GOT3 (cell line): ENCODE measurements around the gene FABP2.
"Not testable (repeated sequence)": the region's sequence is repeated elsewhere in the genome, so short reads cannot be mapped to it uniquely, and the experiment has no call there.

Experiments
- DNase-seq: peaks from one replicate; lab custom pipeline; 2025; ENCODE audit warnings: mixed read lengths; lab: John Stamatoyannopoulos, UW

FABP2 gene

GRCh38 chr4:119310826-119311225 lies 11.1 kb downstream of the FABP2 start:
- DNase-seq = no peak

- no peak for DNase-seq
Measured at GRCh38 chr4:119307606-119308005, 14.3 kb downstream of the FABP2 start.

DNA sequence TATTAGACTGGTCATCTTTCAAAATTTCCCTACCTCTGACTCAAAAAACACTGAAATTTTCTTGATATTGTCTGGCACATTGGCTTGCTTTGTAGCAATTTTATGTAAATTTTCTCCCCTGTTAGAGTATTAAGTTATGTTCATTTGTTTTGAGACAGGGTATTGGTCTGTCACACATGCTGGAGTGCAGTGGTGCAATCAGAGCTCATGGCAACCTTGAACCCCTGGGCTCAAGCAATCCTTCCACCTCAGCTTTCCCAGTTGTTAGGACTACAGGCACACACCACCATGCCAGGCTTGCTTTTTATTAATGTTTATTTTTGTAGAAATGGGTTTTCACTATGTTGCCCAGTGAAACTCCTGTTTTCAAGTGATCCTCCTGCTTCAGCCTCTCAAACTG lies 17.5 kb downstream of the FABP2 start:
- DNase-seq = no peak

DNA sequence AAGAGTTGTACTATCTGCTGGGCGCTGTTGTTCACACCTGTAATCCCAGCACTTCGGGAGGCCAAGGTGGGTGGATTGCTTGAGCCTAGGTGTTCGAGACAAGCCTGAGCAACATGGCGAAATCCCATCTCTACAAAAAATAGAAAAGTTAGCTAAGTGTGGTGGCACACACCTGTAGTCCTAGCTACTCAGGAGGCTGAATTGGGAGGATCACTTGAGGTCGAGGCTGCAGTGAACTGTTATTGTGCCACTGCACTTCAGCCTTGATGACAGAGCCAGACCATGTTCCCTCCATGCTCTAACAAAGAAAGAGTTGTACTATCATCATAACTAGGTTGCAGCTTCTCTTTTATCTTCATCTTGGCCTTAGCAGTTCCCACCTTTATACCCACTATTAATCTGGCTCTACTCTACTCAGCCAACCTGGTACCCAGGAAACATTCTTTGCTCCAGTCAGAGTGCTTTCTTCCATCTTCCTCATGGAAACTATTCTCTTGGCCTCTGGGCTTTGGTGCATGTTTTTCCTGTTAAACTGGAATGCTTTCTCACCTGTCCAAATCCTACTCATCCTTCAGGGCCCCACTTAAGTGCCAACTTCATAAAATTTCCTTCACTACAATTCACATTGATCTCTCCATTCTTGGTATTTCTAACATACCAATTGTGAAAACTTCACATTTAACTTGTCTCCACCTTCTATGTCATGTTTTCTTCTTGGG lies 18.2 kb downstream of the FABP2 start:
- DNase-seq = no peak

GRCh38 chr4:119302073-119302832 lies 19.7 kb downstream of the FABP2 start:
- DNase-seq = no peak

DNA sequence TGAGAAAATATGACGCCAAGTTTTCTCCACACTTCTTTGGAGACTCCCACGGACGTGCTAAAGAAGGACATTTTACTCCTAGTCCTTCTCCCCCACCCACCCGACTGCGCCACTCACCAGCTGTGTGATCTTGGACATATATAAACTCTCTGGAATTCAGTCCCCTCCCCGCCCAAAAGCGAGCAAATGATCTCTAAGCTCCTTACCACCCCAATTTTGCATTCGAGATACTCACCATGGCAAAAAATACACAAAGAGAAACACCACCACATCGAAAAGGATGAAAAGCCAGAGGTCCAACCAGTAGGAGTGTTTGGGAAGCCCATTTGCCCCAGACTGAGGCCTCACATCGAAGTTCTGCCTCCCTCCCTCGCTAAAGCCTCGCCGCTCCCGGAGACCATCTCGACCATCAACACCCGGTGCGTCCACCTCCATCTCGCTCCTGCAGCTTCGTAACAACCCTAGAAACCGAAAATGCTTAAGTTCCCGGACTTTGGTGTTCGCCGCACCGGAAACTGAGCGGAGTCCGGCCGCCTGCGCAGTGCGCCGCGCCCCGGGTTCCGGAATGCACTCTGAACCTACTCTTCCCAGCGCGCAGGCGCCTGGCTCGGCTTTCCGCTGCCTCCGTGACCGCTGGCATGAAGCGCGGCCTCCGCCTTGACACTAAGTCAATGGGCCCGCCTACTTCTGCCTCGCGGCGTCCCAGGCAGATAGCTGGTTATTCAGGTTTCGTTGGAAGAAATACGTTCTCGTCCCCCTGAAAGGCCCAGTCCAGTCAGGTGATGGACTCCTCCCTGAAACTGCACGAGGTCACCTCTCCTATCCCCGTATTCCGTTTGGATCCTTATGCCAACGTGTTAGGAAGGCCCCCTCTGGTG lies 21.6 kb downstream of the FABP2 start:
- DNase-seq = no peak

DNA sequence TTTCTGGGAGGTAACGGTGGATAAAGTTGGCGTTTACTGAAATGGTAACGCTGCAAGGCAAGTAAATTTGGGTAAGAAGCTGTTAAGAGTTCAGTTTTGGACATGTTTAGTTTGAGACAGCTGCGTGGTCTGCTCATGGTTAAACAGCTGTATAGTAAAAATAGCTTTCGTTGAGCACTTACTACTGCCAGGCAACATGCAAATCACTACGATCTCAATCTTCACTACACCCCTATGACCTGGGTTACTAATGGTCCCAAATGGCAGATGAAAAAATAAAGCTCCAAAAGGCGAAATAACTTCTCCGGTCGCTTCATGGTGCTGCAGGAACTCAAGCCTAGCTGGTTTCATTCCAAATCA lies 22.2 kb downstream of the FABP2 start:
- DNase-seq = no peak

DNA sequence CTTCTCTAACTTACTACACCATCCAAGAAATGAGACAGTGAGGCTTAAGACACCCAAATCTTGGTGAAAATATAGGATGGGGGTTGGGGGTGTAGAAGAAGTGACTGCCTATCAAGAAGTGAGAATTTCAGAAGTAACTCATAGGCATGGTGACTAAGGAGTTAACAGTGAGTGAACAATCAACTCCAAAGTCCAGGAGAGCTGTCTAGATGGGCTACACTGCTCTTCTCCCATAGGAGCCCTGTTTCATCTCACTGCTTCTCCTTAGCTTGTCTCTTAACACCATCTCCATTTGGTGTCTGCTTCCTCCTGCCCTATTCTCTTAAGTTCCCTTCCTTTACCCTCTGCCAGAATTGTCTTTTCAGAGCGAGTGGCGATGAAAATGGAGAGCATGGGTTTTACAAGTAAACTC lies 22.7 kb downstream of the FABP2 start:
- no peak for DNase-seq

DNA sequence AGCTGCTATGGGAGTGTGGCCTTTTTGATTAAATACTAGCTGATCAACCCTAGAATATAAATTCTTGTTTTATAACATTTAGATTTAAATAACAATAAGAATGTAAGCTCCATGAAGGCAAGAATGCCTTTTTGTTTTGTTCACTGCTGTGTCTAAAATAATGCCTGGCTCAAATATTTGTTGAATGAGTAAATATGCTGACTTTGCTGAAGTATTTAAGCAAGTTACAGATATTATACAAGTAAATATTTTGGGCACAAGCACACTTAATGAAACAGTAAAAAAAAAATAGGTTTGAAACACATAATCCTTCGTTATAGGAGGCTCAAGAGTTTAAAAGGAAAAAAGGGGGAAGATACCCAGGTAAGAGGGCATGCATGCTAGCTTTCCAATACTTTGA lies 24.1 kb downstream of the FABP2 start:
- no peak for DNase-seq

GRCh38 chr4:119296356-119296755 lies 25.6 kb downstream of the FABP2 start:
- no peak for DNase-seq

- no peak for DNase-seq
Measured at GRCh38 chr4:119290598-119290997, 31.3 kb downstream of the FABP2 start.

DNA sequence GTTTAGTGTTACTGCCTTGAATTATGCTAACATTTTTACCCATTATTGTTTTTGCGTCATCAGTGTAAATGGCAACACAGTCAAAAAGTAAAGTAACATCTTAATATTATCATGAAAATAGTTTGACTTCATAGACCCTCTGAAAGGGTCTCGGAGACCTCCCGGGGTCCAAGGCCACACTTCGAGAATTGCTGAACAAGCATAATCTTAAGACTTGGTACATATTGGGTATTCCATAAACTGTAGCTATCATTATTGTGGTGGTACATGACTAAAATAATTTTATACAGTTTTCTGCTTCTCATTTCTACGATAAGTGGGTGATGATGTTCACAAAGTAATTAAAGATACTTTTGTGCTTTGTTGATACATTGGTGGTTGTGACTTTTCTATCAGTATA lies 32.6 kb downstream of the FABP2 start:
- no peak for DNase-seq

DNA sequence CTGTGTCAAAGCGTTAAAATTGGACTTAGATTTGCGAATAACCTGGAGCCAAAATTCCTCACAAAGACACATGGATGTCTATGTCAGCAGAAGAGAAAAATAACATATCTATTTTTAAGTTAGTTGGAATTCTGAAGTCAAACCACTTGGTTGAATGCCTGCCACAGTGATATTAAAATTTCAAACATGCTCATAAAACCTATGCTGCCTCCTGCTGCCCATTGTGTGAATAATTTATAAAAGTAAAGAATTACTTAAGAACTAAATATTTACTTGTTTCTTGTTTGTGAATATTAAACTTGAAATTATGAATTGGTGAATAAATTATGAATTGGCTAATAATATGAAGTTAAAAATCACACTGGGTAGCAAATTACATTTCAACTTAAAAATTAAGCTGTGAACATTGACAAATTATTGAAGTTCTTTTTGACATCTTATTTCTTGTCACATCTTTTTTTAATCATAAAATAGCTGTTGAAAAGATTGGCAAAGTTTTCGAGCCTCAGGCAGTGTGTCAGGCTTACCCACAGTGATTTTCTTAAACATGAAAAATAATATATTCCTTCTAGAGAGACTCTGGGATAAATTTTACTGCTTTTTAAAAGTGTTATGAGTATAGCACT lies 35.4 kb downstream of the FABP2 start:
- DNase-seq = no peak

GRCh38 chr4:119284876-119285780 lies 36.8 kb downstream of the FABP2 start:
- DNase-seq = no peak

DNA sequence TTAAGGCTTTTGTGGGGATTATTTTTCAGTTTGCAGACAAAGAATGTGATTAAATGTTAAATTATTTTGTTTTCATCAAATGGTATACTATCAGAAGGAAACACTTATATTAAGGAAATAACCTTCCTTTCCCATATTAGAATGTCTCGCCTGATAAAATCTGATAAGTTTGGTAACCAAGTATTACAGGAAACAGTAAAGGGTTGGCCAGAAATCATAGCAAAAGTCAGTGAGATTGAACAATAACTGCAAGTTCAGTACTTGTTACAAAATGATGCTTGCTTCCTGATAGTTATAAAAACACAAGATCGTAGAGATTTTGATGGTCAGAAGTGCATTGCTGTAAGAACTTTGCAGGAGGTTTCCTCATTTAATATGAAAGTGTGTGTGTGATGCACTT lies 40.5 kb downstream of the FABP2 start:
- DNase-seq = no peak

DNA sequence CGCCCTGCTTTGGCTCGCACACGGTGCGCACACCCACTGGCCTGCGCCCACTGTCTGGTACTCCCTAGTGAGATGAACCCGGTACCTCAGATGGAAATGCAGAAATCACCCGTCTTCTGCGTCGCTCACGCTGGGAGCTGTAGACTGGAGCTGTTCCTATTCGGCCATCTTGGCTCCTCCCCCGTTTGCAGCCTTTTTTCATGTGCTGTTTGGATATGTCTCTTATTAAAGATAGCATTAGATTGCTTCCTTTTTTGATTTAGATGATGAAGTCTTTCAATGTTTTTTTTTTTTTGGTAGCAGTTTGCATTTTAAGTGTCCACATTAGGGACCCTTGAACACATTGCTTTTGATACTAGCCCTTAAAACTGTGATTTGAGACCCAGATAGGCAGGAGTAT lies 42.0 kb downstream of the FABP2 start:
- not testable (repeated sequence) for DNase-seq

- DNase-seq = not testable (repeated sequence)
Measured at GRCh38 chr4:119279541-119279940, 42.4 kb downstream of the FABP2 start.

GRCh38 chr4:119271361-119272085 lies 50.4 kb downstream of the FABP2 start:
- no peak for DNase-seq

DNA sequence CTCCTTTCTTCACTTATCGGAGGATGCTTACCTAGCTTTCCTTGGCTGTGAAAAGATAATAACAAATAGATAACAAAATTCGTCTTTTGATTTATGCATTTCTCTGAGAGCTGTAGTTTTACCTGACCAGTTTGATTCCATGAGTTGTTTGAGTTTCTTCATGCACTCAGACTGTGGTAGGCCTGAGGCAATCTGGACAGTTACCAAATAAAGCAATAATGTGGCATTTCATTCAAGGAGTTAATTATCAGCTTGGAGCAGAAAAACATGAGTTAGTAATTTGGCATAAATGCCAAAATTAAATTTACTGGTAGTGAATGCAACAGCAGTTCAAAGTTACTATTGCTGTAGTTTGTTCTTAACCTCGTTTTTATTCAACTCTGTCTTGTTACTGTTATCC lies 53.5 kb downstream of the FABP2 start:
- no peak for DNase-seq
